HG03108 (cell line): Measurements from ENCODE around the gene IGFL4.
"Not testable (repeated sequence)": the region's sequence is repeated elsewhere in the genome, so short reads cannot be mapped to it uniquely, and the experiment has no call there.

ENCODE experiments used
- ATAC-seq: cut with Tn5 transposase; IDR thresholded peaks from one replicate; pipeline ENCODE4 v1.9.1; 2021; ENCODE audit warnings: moderate library complexity; ENCODE audit not compliant: unreplicated experiment

IGFL4 gene

DNA sequence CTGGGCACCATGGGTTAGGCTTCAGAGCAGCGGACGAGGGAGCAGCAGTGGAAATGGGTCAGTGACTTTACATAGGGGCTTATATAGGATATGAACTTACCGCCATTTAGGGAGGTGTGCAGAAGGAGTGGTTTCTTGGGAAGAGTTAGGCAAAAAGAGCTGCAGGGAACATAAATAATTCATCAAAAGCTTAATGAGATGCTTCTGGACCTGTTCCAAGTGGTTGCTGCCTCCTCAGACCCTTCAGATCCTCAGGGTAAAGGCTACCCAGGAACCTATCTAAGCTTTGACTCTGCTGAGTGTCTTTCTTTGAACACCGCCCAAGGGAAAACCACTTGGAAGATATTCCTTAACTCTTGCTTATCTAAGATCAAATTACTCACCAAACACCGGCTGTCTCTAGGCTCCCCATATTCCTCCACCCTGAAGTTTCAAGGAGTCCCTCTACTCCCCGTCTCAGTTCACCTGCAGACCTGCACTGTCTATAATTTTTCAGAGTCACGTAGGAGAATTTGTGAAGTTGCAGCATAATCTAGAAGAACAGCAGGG lies at the start of gene IGFL4:
Gene IGFL4 (minus strand): TSS at position 51 of the 549 bp plus-strand sequence. CDS start 40 bp downstream, at position 11.
- no peak for ATAC-seq

GRCh38 chr19:46090444-46090843 lies 49.6 kb upstream of the IGFL4 start:
- ATAC-seq: no peak

DNA sequence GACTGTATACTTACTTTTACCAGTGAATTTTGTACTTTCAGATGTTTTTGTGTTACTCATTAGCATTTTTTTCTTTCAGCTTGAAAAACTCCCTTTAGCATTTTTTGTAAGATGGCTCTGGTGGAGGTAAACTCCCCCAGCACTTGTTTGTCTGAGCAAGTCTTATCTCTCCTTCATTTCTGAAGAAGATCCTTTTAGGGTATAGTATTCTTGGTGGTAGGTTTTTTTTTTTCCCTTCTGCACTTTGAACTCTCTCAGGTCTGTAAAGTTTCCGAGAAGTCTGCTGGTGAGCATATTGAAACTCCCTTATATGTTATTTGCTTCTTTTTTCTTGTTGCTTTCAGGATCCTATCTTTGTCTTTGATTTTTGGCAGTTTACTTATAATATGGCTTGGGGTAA lies 48.6 kb upstream of the IGFL4 start:
- no peak for ATAC-seq

GRCh38 chr19:46088101-46088500 lies 47.3 kb upstream of the IGFL4 start:
- ATAC-seq: no peak

- ATAC-seq: no peak
Observed at GRCh38 chr19:46085888-46086287, 45.1 kb upstream of the IGFL4 start.

DNA sequence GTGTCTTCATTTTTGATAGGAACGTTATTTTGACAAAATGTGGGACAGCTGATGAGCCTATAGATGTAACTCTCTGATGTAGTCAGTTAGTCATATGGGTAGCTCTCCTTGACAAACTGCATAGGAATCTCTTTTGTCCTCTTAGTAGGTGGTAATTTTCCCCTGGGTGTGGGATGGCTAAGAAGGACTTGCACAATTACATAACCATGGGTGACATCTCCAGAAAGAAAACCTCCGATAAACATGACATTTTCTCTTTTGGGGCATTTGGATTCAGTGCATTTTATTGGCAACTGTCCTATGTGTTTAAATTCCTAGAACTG lies 41.9 kb upstream of the IGFL4 start:
- ATAC-seq: no peak

GRCh38 chr19:46081928-46082727 lies 41.3 kb upstream of the IGFL4 start:
- ATAC-seq: no peak

DNA sequence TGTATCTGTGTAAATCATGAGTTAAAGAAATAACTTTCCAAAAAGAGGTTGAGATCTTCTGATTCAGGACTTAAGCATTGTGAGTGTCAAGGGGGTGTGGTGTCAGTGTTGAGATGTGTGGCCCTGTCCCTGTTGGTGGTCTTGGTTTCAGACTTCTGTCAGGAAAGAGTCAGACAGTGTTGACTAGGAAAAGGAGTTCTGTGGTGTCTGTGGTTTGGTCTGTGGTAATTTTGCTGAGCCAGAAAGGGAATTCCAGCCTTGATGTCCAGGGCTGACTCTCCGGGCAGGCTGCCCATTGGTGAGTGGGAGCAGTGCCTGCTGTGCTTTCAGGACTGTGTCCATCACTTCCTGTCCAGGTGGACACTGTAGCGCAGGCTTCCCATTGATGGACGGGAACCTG lies 39.8 kb upstream of the IGFL4 start:
- no peak for ATAC-seq

- ATAC-seq: no peak
Observed at GRCh38 chr19:46079576-46079975, 38.8 kb upstream of the IGFL4 start.

DNA sequence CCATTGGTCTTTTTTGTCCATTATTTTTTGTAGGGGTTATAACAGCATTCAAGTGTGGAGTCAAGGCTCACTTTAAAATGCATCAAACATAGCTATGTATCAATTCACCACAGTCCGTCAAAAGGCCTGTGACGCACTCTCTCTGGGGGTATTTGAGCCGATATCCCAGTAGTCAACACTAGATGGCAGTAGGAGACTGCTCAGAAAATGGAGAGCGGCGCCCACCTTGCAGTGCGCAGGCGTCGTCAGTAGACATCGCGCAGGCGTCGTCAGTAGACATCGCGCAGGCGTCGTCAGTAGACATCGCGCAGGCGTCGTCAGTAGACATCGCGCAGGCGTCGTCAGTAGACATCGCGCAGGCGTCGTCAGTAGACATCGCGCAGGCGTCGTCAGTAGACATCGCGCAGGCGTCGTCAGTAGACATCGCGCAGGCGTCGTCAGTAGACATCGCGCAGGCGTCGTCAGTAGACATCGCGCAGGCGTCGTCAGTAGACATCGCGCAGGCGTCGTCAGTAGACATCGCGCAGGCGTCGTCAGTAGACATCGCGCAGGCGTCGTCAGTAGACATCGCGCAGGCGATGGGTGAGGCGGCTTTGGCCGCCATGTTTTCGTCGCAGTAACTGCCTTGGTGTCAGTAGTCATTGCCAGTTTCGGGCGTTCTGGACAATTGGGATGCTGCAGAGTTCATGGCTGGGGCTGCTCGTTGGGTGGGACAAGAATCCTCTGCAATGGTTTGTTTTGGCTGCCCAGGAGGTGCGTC lies 38.0 kb upstream of the IGFL4 start:
- ATAC-seq: not testable (repeated sequence)

- ATAC-seq: no peak
Observed at GRCh38 chr19:46077815-46078167, 37.0 kb upstream of the IGFL4 start.

- no peak for ATAC-seq
Observed at GRCh38 chr19:46076951-46077814, 36.4 kb upstream of the IGFL4 start.

DNA sequence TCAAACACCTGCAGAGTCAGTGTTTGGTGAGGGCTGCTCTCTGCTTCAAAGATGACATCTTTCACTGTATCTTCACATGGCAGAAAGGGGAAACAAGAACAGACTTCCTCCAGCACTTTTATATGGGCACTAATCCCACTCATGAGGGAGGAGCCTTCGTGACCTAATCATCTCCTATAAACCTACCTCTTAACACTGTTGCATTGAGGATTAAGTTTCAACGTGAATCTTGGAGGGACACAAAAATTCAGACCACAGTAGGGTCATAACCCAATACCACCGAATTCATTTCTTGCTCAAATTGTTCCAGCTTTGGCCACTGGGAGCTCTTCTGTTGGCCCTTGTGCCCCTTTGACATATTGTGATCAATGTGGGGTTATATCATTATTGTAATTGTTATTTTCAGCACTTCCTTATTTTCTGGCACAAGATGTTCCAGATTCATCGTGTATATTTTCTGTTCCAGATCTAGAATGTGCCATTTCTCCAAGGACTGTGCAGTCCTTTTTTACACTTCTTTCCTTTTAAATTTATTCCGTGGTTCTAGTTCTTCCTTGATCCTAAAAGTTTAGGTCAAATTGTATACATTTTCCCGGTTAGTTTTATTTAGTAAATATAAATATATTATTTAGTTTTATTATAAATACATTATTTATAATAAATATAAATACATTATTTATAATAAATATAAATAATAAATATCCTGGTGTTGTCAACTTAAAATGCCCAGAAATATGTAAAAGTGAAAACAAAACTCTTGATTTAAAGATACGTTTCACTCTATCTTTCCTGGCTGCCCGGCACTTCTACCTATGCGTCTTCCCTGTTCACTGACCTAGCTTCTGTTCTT lies 35.5 kb upstream of the IGFL4 start:
- ATAC-seq: no peak

GRCh38 chr19:46073268-46073922 lies 32.6 kb upstream of the IGFL4 start:
- no peak for ATAC-seq

GRCh38 chr19:46069806-46070341 lies 29.1 kb upstream of the IGFL4 start:
- ATAC-seq: no peak

DNA sequence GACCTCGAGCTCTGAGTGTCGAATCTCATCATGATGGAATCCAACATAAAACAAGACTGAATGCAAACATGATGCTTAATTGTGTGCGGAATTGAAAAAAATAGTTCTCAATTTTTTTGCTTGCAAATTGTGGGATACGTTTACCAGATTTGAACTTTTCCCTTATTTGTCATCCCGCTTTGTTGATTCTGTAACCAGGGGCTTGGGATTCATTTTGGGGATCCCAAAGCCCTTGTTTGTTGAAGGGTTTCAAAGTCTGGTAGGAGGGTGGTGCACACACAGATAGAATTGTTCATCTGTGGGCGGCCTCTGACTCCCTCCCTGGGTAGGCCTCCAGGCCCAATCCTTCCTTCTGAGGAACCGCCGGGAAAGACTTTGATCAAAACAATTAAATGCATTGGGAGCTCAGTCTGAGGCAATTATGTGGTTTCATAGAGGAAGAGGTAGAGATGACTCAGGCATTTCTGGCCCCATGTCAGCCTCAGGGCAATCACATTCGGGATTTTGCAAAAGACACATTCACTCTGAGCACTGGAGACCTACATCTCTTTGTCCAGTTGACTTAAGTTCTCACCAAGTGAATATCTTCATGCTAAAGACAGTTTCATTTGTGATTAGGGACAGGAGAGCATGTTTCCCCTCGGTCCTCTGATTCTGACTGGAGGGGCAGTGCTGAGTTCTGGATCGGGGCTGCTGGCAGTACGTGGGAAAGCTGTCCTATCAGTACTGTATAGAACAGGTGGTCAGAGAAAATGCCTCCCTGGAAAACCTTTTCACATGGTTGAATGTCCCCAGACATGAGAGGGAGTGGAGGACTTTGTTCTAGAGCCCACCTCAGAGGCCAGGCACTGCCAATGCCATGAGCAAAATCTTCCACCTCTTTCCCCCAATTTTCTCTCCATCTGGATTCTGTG lies 27.8 kb upstream of the IGFL4 start:
- no peak for ATAC-seq

DNA sequence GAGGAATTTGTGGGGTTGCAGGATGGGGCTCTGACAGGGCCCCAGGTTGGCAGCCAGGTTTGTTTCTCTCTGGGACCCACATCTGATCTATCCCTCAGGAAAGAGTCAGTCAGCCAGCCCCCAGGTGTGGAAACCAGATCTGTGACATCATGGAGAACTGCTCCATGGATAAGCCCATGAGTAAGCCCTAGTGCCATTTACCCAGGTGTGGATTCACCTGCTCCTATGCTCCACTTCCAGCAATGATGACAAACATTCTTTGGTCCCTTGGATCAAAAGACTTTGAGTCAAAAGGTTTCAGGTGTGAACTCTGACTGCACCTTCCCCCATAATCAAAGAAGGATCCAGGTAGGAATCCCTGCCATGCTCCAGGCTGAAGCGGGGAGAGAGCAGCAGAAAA lies 26.9 kb upstream of the IGFL4 start:
- ATAC-seq: no peak

DNA sequence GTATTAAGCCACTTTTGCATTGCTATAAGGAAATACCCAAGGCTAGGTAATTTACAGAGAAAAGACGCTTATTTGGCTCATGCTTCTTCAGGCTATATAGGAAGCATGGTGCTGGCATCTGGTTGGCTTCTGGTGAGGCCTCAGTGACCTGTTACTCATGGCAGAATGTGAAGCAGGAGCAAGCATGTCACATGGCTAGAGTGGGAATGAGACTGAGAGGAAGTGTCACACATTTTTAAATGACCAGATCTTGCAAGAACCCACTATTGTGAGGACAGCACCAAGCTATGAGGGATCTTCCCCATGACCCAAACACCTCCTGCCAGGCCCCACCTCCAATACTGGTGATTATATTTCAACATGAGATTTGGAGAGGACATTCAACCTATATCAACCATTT lies 25.7 kb upstream of the IGFL4 start:
- ATAC-seq: no peak
